BJ (cell line): ENCODE data around the gene LRFN4. TPM values are rescaled to one million over a fixed set of nuclear protein-coding genes. Genes with fewer than 3 reads are reported as not detected.

Experiments
- CTCF ChIA-PET: fragments of 350-600 bp; formaldehyde crosslinking; extraction: SDS; loops from one replicate; lab custom pipeline; 2021; ENCODE audit warnings: antibody characterized with exemption, inconsistent platforms; lab: Yijun Ruan, JAX
- POLR2A ChIA-PET: fragments of 300-600 bp; sonication (Branson Sonifier 250); formaldehyde crosslinking; extraction: SDS; loops from one replicate; lab custom pipeline; 2021; ENCODE audit warnings: antibody characterized with exemption; lab: Charles Lee
- DNase-seq: peaks from one replicate; pipeline ENCODE4 v3.0.0-alpha.2; 2011; ENCODE audit warnings: low read depth
- H3K27me3 ChIP-seq: 2 replicates; pipeline ENCODE4 v1.6.0; 2011; ENCODE audit warnings: low read length; ENCODE audit not compliant: control insufficient read depth, insufficient read depth
- H3K36me3 ChIP-seq: 2 replicates; pipeline ENCODE4 v1.5.1; 2011; ENCODE audit warnings: low read length; ENCODE audit not compliant: control insufficient read depth, insufficient read depth
- H3K4me3 ChIP-seq: 2 replicates; pipeline ENCODE4 v1.5.1; 2011; ENCODE audit warnings: low read depth, mild to moderate bottlenecking, control low read depth, low read length
- CTCF ChIP-seq: IDR thresholded peaks from 2 replicates; pipeline ENCODE4 v1.5.1; 2011; ENCODE audit warnings: low read depth, mild to moderate bottlenecking, control low read depth, inconsistent platforms, low read length, moderate library complexity; ENCODE audit not compliant: insufficient read depth
- polyA plus RNA-seq: library from polyadenylated mRNA; depleted of rRNA; stranded (reverse); fragments of >200 nt; gene quantifications from 2 replicates; pipeline ENCODE4 v1.2.3, GENCODE V29; 2011

LRFN4 gene
- polyA plus RNA-seq, 1 experiment = 15.8 TPM

GRCh38 chr11:66886671-66887221 is 29.9 kb downstream of the LRFN4 start:
- CTCF ChIA-PET = interaction anchor here (0.6 kb wide), 1 partner anchor 53 kb away, joined by 3 read pairs; no protein-coding TSS in a partner anchor
- Histone ChIP-seq H3K4me3 (no peak overlapping the region), H3K27me3 (no peaks in the 10 kb centered on the region), H3K36me3 (no peaks in the 10 kb centered on the region)
- no peak for TF ChIP-seq CTCF
- no peak for DNase-seq
- POLR2A ChIA-PET = no interaction called here

- H3K4me3 ChIP-seq = no peak overlapping the region
- ChIA-PET POLR2A (no interaction called here), CTCF (interaction anchor here (0.6 kb wide), 1 partner anchor 53 kb away, joined by 3 read pairs; no protein-coding TSS in a partner anchor)
- no peaks in the 10 kb centered on the region for H3K36me3 ChIP-seq
- TF ChIP-seq CTCF = no peak
- no peak for DNase-seq
- no peaks in the 10 kb centered on the region for H3K27me3 ChIP-seq
Observed at GRCh38 chr11:66887526-66887925, 30.7 kb downstream of the LRFN4 start.

GRCh38 chr11:66888282-66888681 is 31.4 kb downstream of the LRFN4 start:
- POLR2A ChIA-PET = no interaction called here
- H3K27me3 ChIP-seq = no peaks in the 10 kb centered on the region

GRCh38 chr11:66889960-66890359 is 33.1 kb downstream of the LRFN4 start:
- TF ChIP-seq CTCF = no peak
- Histone ChIP-seq H3K4me3 (no peak overlapping the region), H3K27me3 (no peaks in the 10 kb centered on the region), H3K36me3 (no peaks in the 10 kb centered on the region)
- DNase-seq = no peak
- CTCF ChIA-PET = no interaction called here
- POLR2A ChIA-PET = no interaction called here

More at GRCh38 chr11:66888282-66888681, 31.4 kb downstream of the LRFN4 start:
- TF ChIP-seq CTCF = no peak
- Histone ChIP-seq H3K36me3 (no peaks in the 10 kb centered on the region), H3K4me3 (no peak overlapping the region)
- CTCF ChIA-PET = no interaction called here
- no peak for DNase-seq

- ChIA-PET POLR2A (no interaction called here), CTCF (interaction anchor here (0.7 to 2.5 kb wide), 2 partner anchors 14 to 83 kb away, joined by 3 to 7 read pairs; partner anchors contain the start of gene C11orf86)
- TF ChIP-seq CTCF = no peak
- H3K36me3 ChIP-seq = no peaks in the 10 kb centered on the region
- DNase-seq = peak; percentile 82
- no peak overlapping the region for H3K4me3 ChIP-seq
- no peaks in the 10 kb centered on the region for H3K27me3 ChIP-seq
Observed at GRCh38 chr11:66891851-66892660, 35.2 kb downstream of the LRFN4 start.
